ENCODE results near the gene ABCC1. TPM values are rescaled to one million over a fixed set of nuclear protein-coding genes. Genes with fewer than 3 reads are reported as not detected.

The ABCC1 gene
- total and polyA plus RNA-seq, 2 of the 8 experiments (the other 6 are each of a cell fraction or from before 2014, with no cell fraction given) = 42.6 to 66.8 TPM

DNA sequence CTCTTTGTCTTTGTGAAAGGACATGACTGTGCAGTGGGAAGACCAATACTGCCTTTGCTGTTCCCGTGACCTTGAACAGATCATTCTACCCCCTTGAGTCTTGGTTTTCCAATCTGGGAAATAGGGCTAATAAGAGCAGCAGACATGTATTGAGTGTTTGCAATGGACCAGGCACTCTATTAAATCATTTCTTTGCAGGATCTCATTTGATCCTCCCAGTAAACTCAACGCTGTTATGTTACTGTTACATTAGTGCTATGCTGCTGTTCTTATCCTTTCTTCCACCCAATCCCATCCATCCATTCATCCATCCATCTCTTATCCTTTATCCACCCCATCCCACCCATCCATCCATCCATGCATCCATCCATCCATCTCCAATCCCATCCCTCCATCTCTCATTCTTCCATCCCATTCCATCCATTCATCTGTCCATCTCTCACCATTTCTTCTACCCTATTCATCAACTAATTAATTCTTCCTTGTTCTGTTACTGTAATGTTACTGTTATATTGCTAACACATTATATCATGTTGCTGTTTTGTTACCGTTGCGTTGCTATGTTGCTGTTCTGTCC lies 208.8 kb downstream of the ABCC1 start:
- Histone ChIP-seq H3K4me1 (replicated peaks in 1 of 4; ENCODE audit: control insufficient read depth in 3 of 4, insufficient read depth in 4 of 4, low read length in 3 of 4) (no peaks in the 10 kb centered on the region), H3K4me3 (ENCODE audit: extremely low read depth in 1 of 4, insufficient read depth in 2 of 4, low read depth in 3 of 4, low read length in 4 of 4) (no peak overlapping the region), H3K9me3 (ENCODE audit: insufficient read depth in 2 of 2, low read depth in 1 of 2, low read length in 1 of 2) (peaks cover 22 to 26% of the 10 kb centered on the region in 2 experiments), H3K79me2 (ENCODE audit: control insufficient read depth in 1 of 2, insufficient read depth in 2 of 2, low read length in 2 of 2) (no peaks in the 10 kb centered on the region), H3K9ac (replicated peaks in 1 of 4; ENCODE audit: extremely low read depth in 1 of 4, low read depth in 3 of 4, low read length in 3 of 4) (no peak overlapping the region), H3K4me2 (ENCODE audit: insufficient read depth in 1 of 2, low read depth in 2 of 2, low read length in 2 of 2) (no peak overlapping the region), H4K91ac (replicated peaks; ENCODE audit: insufficient read length, low read length) (no peak overlapping the region), H2BK12ac (ENCODE audit: low read depth, low read length) (no peak overlapping the region), H3K14ac (ENCODE audit: insufficient read length) (no peak overlapping the region), H3K18ac (ENCODE audit: extremely low read depth, low read length) (no peak overlapping the region), H3K27me3 (replicated peaks in 1 of 4; ENCODE audit: control insufficient read depth in 3 of 4, extremely low read depth in 1 of 4, insufficient read depth in 3 of 4, low read length in 3 of 4) (no peaks in the 10 kb centered on the region), H3K79me1 (ENCODE audit: low read depth, low read length) (no peaks in the 10 kb centered on the region), H2BK20ac (ENCODE audit: low read length) (no peak overlapping the region), H3K27ac (ENCODE audit: low read depth, low read length) (no peak overlapping the region), H2AK5ac (ENCODE audit: low read depth, low read length) (no peak overlapping the region), H3K56ac (replicated peaks; ENCODE audit: insufficient read length, low read depth, low read length) (no peak overlapping the region), H2BK120ac (replicated peaks; ENCODE audit: low read depth, low read length) (no peak overlapping the region), H2BK5ac (ENCODE audit: low read depth, low read length) (no peak overlapping the region), H4K20me1 (replicated peaks in 1 of 2; ENCODE audit: control insufficient read depth in 1 of 2, insufficient read depth in 2 of 2, low read length in 2 of 2) (peaks cover 0 to 4% of the 10 kb centered on the region in 2 experiments), H2AFZ (ENCODE audit: low read length) (no peak overlapping the region), H3K23me2 (ENCODE audit: low read depth, low read length) (peaks cover 6% of the 10 kb centered on the region; the same call in 1 of the 2 replicates), H3K4ac (replicated peaks; ENCODE audit: insufficient read length, low read depth, low read length) (no peak overlapping the region), H3K23ac (ENCODE audit: insufficient read length) (no peak overlapping the region), H4K5ac (ENCODE audit: insufficient read length, low read depth, low read length) (no peak overlapping the region), H3K36me3 (ENCODE audit: control insufficient read depth in 2 of 4, insufficient read depth in 4 of 4, low read length in 3 of 4) (no peaks in the 10 kb centered on the region), H4K8ac (ENCODE audit: extremely low read depth, insufficient read depth, low read length) (no peak overlapping the region), H2BK15ac (ENCODE audit: low read length) (no peak overlapping the region)
- CTCF ChIA-PET (ENCODE audit: partially characterized antibody) = interaction anchor here (2.0 kb wide), 1 partner anchor 29 kb away, joined by 7 read pairs; no protein-coding TSS in a partner anchor
- FAIRE-seq (no peak), DNase-seq (ENCODE audit: low read depth in 1 of 2, low spot score in 2 of 2) (no peak)
- 87% methylated on average over 4 of the region's 4 CpGs; no CpG with 5 or more reads in 1 of the 2 experiments for WGBS, 2 experiments (ENCODE audit: extremely low coverage in 1 of 2, insufficient coverage in 1 of 2, insufficient read length in 1 of 2, insufficient replicate concordance in 2 of 2, low coverage in 1 of 2, low lambda C conversion rate in 2 of 2, missing lambda C conversion rate in 1 of 2)
- POLR2A ChIA-PET (ENCODE audit: partially characterized antibody) = no interaction called here
- TF ChIP-seq CTBP2 (IDR thresholded peaks at IDR 0.05; ENCODE audit: borderline replicate concordance, insufficient read depth, insufficient read length, low read length) (no peak), ATF2 (IDR thresholded peaks at IDR 0.05; ENCODE audit: low read length) (no peak), SP4 (IDR thresholded peaks at IDR 0.05; ENCODE audit: low read length) (no peak), GTF2F1 (IDR thresholded peaks at IDR 0.05; ENCODE audit: borderline replicate concordance, low read depth, low read length) (no peak), KDM4A (IDR thresholded peaks at IDR 0.05; ENCODE audit: low read depth, low read length, severe bottlenecking) (no peak), JUND (IDR thresholded peaks at IDR 0.05; ENCODE audit: low read length) (no peak), SP2 (IDR thresholded peaks at IDR 0.05; ENCODE audit: low read length) (no peak), NRF1 (IDR thresholded peaks at IDR 0.05; ENCODE audit: low read depth, low read length) (no peak), ZNF274 (IDR thresholded peaks at IDR 0.05; ENCODE audit: borderline replicate concordance, extremely low read depth, low read length) (no peak), ASH2L (IDR thresholded peaks at IDR 0.05; ENCODE audit: low read length) (no peak), EGR1 (IDR thresholded peaks at IDR 0.05; ENCODE audit: borderline replicate concordance, low read depth, low read length) (no peak), CREB1 (IDR thresholded peaks at IDR 0.05) (no peak), KDM5A (IDR thresholded peaks at IDR 0.05; ENCODE audit: low read length) (no peak)
